ENCODE results near the gene TNFSF10. TPM values are rescaled to one million over a fixed set of nuclear protein-coding genes. Genes with fewer than 3 reads are reported as not detected.
A peak's percentile ranks its signal among the peaks of the same experiment; 100 is the strongest.
"Not testable (repeated sequence)": the region's sequence is repeated elsewhere in the genome, so short reads cannot be mapped to it uniquely, and the experiment has no call there.

The TNFSF10 gene
- polyA plus RNA-seq, 1 donor from 2014 or later = 33.5 TPM

GRCh38 chr3:172516318-172517214 lies 6.7 kb downstream of the TNFSF10 start:
- peak overlapping the region in 1 of 3 donors; percentile 6 for H3K27ac Mint-ChIP-seq
- H3K4me1 Mint-ChIP-seq = peaks cover 63 to 78% (median 69%) of the 10 kb centered on the region in 3 donors
- H3K36me3 Mint-ChIP-seq = peaks cover 12% of the 10 kb centered on the region
- no peaks in the 10 kb centered on the region for H3K27me3 Mint-ChIP-seq
- peak overlapping the region in 2 of 4 donors; percentile 38 to 56 for H3K4me3 Mint-ChIP-seq
- H3K9me3 Mint-ChIP-seq = no peaks in the 10 kb centered on the region

- H3K4me1 Mint-ChIP-seq = peaks cover 56 to 75% (median 62%) of the 10 kb centered on the region in 3 donors
- H3K4me3 Mint-ChIP-seq = no peak overlapping the region
These were observed 7.9 kb downstream of the TNFSF10 start for GRCh38 chr3:172515130-172515918.

GRCh38 chr3:172514678-172515077 lies 8.6 kb downstream of the TNFSF10 start:
- H3K27ac Mint-ChIP-seq = no peak overlapping the region

More at GRCh38 chr3:172515130-172515918, 7.9 kb downstream of the TNFSF10 start:
- Mint-ChIP-seq H3K9me3 (no peaks in the 10 kb centered on the region), H3K27me3 (no peaks in the 10 kb centered on the region), H3K36me3 (peaks cover 17% of the 10 kb centered on the region), H3K27ac (peak overlapping the region in 1 of 3 donors; percentile 39)

GRCh38 chr3:172513488-172513887 lies 9.7 kb downstream of the TNFSF10 start:
- H3K4me3 Mint-ChIP-seq = peak overlapping the region in 2 of 4 donors; percentile 58 to 65
- peaks cover 20% of the 10 kb centered on the region for H3K36me3 Mint-ChIP-seq
- no peaks in the 10 kb centered on the region for H3K9me3 Mint-ChIP-seq
- peaks cover 48 to 64% (median 52%) of the 10 kb centered on the region in 3 donors for H3K4me1 Mint-ChIP-seq
- H3K27ac Mint-ChIP-seq = peak overlapping the region; percentile 56 to 68 (median 57)
- no peaks in the 10 kb centered on the region for H3K27me3 Mint-ChIP-seq

More at GRCh38 chr3:172514678-172515077, 8.6 kb downstream of the TNFSF10 start:
- H3K36me3 Mint-ChIP-seq = peaks cover 16% of the 10 kb centered on the region
- no peaks in the 10 kb centered on the region for H3K9me3 Mint-ChIP-seq
- no peaks in the 10 kb centered on the region for H3K27me3 Mint-ChIP-seq
- no peak overlapping the region for H3K4me3 Mint-ChIP-seq
- peaks cover 50 to 70% (median 56%) of the 10 kb centered on the region in 3 donors for H3K4me1 Mint-ChIP-seq

- H3K4me1 Mint-ChIP-seq = peaks cover 39 to 55% (median 46%) of the 10 kb centered on the region in 3 donors
- peak overlapping the region in 3 of 4 donors; percentile 5 to 91 (median 79) for H3K4me3 Mint-ChIP-seq
- no peaks in the 10 kb centered on the region for H3K27me3 Mint-ChIP-seq
- H3K27ac Mint-ChIP-seq = peak overlapping the region; percentile 6 to 50 (median 47)
- peaks cover 24% of the 10 kb centered on the region for H3K36me3 Mint-ChIP-seq
- no peaks in the 10 kb centered on the region for H3K9me3 Mint-ChIP-seq
These were observed 11.2 kb downstream of the TNFSF10 start for GRCh38 chr3:172511783-172512762.

- no peak overlapping the region for H3K27ac Mint-ChIP-seq
- no peaks in the 10 kb centered on the region for H3K27me3 Mint-ChIP-seq
- H3K4me1 Mint-ChIP-seq = peaks cover 5 to 6% (median 5%) of the 10 kb centered on the region in 3 donors
- H3K36me3 Mint-ChIP-seq = peaks cover 26% of the 10 kb centered on the region
- H3K4me3 Mint-ChIP-seq = no peak overlapping the region
- peaks cover 0 to 2% (median 0%) of the 10 kb centered on the region in 3 donors for H3K9me3 Mint-ChIP-seq
These were observed 17.1 kb downstream of the TNFSF10 start for GRCh38 chr3:172506094-172506493.

- peaks cover 1% of the 10 kb centered on the region for H3K27me3 Mint-ChIP-seq
- no peak overlapping the region for H3K4me3 Mint-ChIP-seq
- peaks cover 0 to 2% (median 0%) of the 10 kb centered on the region in 3 donors for H3K9me3 Mint-ChIP-seq
- H3K27ac Mint-ChIP-seq = no peak overlapping the region
- H3K4me1 Mint-ChIP-seq = peaks cover 0 to 1% (median 0%) of the 10 kb centered on the region in 3 donors
- peaks cover 9% of the 10 kb centered on the region for H3K36me3 Mint-ChIP-seq
These were observed 21.7 kb downstream of the TNFSF10 start for GRCh38 chr3:172501540-172501939.

- not testable (repeated sequence) for H3K4me3 Mint-ChIP-seq, H3K4me1 Mint-ChIP-seq, H3K27ac Mint-ChIP-seq, H3K36me3 Mint-ChIP-seq, H3K9me3 Mint-ChIP-seq
- H3K27me3 Mint-ChIP-seq = peaks cover 12% of the 10 kb centered on the region
These were observed 33.0 kb downstream of the TNFSF10 start for GRCh38 chr3:172490198-172490669.

GRCh38 chr3:172478116-172478515 lies 45.1 kb downstream of the TNFSF10 start:
- no peaks in the 10 kb centered on the region for H3K36me3 Mint-ChIP-seq
- H3K27ac Mint-ChIP-seq = no peak overlapping the region
- H3K9me3 Mint-ChIP-seq = no peaks in the 10 kb centered on the region
- H3K4me1 Mint-ChIP-seq = peaks cover 0 to 9% (median 5%) of the 10 kb centered on the region in 3 donors
- peak overlapping the region in 1 of 4 donors; percentile 83 for H3K4me3 Mint-ChIP-seq
- H3K27me3 Mint-ChIP-seq = peaks cover 1% of the 10 kb centered on the region

GRCh38 chr3:172476347-172476746 lies 46.9 kb downstream of the TNFSF10 start:
- Mint-ChIP-seq H3K4me3 (peak overlapping the region in 3 of 4 donors; percentile 45 to 94 (median 87)), H3K27me3 (no peaks in the 10 kb centered on the region), H3K36me3 (no peaks in the 10 kb centered on the region), H3K9me3 (peaks cover 0 to 7% (median 5%) of the 10 kb centered on the region in 3 donors), H3K27ac (no peak overlapping the region), H3K4me1 (peaks cover 0 to 9% (median 5%) of the 10 kb centered on the region in 3 donors)

- peaks cover 0 to 7% (median 5%) of the 10 kb centered on the region in 3 donors for H3K9me3 Mint-ChIP-seq
- no peak overlapping the region for H3K4me3 Mint-ChIP-seq
- peaks cover 0 to 9% (median 5%) of the 10 kb centered on the region in 3 donors for H3K4me1 Mint-ChIP-seq
- H3K36me3 Mint-ChIP-seq = no peaks in the 10 kb centered on the region
- no peaks in the 10 kb centered on the region for H3K27me3 Mint-ChIP-seq
- H3K27ac Mint-ChIP-seq = no peak overlapping the region
These were observed 47.5 kb downstream of the TNFSF10 start for GRCh38 chr3:172475703-172476102.

- peaks cover 4% of the 10 kb centered on the region for H3K27me3 Mint-ChIP-seq
- H3K9me3 Mint-ChIP-seq = peaks cover 1 to 7% (median 5%) of the 10 kb centered on the region in 3 donors
- peaks cover 3% of the 10 kb centered on the region for H3K36me3 Mint-ChIP-seq
- peaks cover 0 to under 1% (median 0%) of the 10 kb centered on the region in 3 donors for H3K4me1 Mint-ChIP-seq
- H3K4me3 Mint-ChIP-seq = no peak overlapping the region
- no peak overlapping the region for H3K27ac Mint-ChIP-seq
These were observed 51.3 kb downstream of the TNFSF10 start for GRCh38 chr3:172471903-172472302.

- H3K9me3 Mint-ChIP-seq = peaks cover 1 to 7% (median 5%) of the 10 kb centered on the region in 3 donors
- peaks cover 4% of the 10 kb centered on the region for H3K27me3 Mint-ChIP-seq
- no peak overlapping the region for H3K27ac Mint-ChIP-seq
- H3K36me3 Mint-ChIP-seq = peaks cover 3% of the 10 kb centered on the region
- no peak overlapping the region for H3K4me3 Mint-ChIP-seq
- no peaks in the 10 kb centered on the region for H3K4me1 Mint-ChIP-seq
These were observed 52.6 kb downstream of the TNFSF10 start for GRCh38 chr3:172470588-172470987.
